Loucy (cell line): Measurements from ENCODE around the gene UVRAG.

Source experiments
- CTCF ChIP-seq: fragments of 200-600 bp; sonication (generic); conservative IDR thresholded peaks from 2 replicates; pipeline ENCODE4 v1.5.1; 2014; ENCODE audit warnings: mild to moderate bottlenecking, antibody characterized with exemption, low read length
- EZH2phosphoT487 ChIP-seq: fragments of 200-600 bp; IDR thresholded peaks from 2 replicates; pipeline ENCODE4 v1.6.1; 2018; ENCODE audit warnings: antibody characterized with exemption, mild to moderate bottlenecking, moderate library complexity, borderline replicate concordance

GRCh38 chr11:75888416-75888815 is 73.4 kb downstream of the UVRAG start:
- TF ChIP-seq CTCF: no peak
- no peak for TF ChIP-seq EZH2phosphoT487
